Prostate gland (tissue), 2 donors: ENCODE measurements around the gene LRATD1.

Source experiments
- POLR2A ChIP-seq: fragments of 450-650 bp; IDR thresholded peaks from one replicate; pipeline ENCODE4 v1.6.1; 2016; ENCODE audit warnings: antibody characterized with exemption, mild to moderate bottlenecking
- TF ChIP-seq, protein P1 (sequence below), 4 experiments: fragments of 200-600 bp in 2 of 4; fragments of 450-650 bp in 2 of 4; sonication (generic) in 2 of 4; IDR thresholded peaks; 1 replicate in 3 of 4; 2 replicates in 1 of 4; pipeline ENCODE4 v1.5.1; 2016 to 2019; ENCODE audit warnings: antibody characterized with exemption in 4 of 4, mild to moderate bottlenecking in 2 of 4, moderate library complexity in 2 of 4

DNA sequence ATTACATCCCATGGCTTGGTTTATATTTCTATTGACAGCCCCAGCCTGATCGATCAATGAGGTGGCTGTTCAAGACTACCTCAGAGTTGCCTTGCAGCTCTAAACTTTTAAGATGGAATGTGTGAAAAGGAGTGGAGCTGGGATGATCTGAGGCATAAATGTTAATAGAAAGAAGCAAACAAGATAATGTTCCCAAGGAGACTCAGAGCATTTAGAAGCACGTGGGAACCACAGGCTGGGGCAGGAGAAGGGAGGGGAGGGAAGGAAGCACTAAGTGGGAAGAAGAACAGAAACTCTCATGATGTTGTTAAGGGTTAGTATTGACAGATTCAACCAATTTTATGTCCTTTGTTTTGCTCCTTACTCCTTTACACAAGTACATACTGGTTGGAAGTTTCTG lies 28.8 kb upstream of the LRATD1 start:
- TF ChIP-seq, protein P1, sequence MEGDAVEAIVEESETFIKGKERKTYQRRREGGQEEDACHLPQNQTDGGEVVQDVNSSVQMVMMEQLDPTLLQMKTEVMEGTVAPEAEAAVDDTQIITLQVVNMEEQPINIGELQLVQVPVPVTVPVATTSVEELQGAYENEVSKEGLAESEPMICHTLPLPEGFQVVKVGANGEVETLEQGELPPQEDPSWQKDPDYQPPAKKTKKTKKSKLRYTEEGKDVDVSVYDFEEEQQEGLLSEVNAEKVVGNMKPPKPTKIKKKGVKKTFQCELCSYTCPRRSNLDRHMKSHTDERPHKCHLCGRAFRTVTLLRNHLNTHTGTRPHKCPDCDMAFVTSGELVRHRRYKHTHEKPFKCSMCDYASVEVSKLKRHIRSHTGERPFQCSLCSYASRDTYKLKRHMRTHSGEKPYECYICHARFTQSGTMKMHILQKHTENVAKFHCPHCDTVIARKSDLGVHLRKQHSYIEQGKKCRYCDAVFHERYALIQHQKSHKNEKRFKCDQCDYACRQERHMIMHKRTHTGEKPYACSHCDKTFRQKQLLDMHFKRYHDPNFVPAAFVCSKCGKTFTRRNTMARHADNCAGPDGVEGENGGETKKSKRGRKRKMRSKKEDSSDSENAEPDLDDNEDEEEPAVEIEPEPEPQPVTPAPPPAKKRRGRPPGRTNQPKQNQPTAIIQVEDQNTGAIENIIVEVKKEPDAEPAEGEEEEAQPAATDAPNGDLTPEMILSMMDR (IDR thresholded peaks at IDR 0.05) = no peak
- no peak for TF ChIP-seq POLR2A
